HG02798 (cell line): ENCODE measurements around the gene XRCC1.
A peak's percentile ranks its signal among the peaks of the same experiment; 100 is the strongest.
"Not testable (repeated sequence)": the region's sequence is repeated elsewhere in the genome, so short reads cannot be mapped to it uniquely, and the experiment has no call there.

Source experiments
- ATAC-seq: cut with Tn5 transposase; IDR thresholded peaks from one replicate; pipeline ENCODE4 v1.9.1; 2021; ENCODE audit warnings: mild to moderate bottlenecking; ENCODE audit not compliant: unreplicated experiment, poor library complexity

The XRCC1 gene

DNA sequence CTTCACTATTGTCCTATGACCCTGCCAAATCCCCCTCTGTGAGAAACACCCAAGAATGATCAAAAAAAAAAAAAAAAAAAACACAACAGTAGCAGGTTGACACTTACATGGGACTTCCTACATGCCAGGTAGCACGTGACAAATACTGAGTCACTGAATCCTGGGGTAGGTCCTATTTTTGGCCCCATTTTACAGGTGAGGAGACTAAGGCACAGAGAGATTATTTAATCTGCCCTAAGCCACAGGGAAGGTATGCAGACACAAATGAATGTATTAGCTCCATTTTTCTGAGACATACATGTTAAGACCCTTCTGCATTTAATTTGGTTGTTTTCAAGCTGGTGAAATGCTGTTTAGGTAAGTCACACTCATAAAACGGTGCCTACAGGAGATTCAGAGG, 26.6 kb downstream of the XRCC1 start:
- ATAC-seq = no peak

DNA sequence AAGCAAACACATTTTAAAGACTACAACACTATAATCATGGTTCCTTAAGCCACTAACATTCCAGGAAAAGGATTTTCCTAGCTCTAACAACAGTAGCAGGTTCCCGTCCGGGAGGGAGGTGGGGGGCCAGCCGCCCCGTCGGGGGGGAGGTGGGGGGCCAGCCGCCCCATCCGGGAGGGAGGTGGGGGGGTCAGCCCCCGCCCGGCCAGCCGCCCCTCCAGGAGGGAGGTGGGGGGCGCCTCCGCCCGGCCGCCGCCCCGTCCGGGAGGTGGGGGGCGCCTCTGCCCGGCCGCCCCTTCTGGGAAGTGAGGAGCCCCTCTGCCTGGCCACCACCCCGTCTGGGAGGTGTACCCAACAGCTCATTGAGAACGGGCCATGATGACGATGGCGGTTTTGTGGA, 27.4 kb downstream of the XRCC1 start:
- not testable (repeated sequence) for ATAC-seq

DNA sequence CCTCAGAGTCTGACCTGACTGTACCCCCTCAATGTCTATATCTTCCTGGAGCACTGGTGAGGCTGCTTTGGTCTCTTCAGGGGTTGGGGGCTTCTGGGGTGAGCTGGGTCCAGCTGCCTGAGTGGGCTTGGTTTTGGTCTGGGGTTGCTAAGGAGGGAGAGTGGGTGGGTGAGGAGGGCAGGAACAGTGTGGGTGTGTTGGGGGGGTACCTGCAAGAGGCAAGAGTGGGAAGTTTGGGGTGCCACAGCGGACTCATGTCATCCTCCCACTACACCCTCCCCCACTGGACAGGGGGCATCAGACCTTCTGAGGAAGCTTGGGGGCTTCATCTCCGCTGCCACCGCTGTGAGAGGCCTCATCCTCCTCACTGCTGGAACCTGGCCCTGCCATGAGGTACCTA, 28.7 kb downstream of the XRCC1 start:
- ATAC-seq = no peak

DNA sequence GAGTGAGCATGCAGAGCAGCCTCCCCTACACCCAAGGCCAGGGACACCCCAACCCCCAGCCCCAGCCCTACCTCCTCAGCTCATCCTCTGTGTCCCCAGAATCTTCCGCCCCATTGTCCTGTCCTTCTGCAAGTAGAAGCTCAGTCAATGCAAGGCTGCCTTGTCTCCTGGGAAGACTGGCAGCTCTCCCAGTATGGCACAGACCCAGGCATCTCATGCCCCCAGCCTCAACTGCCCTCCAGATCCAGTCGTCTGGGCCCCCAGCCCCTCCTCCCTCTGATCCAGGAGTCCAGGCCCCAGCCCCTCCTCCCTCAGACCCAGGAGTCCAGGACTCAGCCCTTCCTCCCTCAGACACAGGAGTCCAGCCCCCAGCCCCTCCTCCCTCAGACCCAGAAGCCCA, 29.3 kb downstream of the XRCC1 start:
- ATAC-seq = no peak

DNA sequence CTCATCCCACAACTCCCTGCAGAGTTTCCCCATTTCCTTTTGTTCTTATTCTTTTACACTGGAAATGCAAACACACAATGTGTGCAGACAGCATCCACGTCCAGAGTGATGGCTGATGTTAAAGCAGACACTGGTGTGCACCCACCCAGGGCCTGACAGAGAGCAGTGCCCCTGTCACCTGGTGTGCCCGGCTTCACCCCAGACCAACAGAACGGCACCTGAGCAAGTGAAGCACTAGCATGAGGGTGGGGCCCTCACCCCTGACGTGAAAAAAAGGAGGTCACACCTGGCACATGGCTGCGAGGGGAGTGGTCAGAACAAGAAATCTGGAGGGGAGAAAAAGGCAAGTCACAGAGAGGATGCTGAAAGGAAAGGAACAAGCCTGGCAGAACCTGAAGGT, 30.1 kb downstream of the XRCC1 start:
- ATAC-seq = no peak

DNA sequence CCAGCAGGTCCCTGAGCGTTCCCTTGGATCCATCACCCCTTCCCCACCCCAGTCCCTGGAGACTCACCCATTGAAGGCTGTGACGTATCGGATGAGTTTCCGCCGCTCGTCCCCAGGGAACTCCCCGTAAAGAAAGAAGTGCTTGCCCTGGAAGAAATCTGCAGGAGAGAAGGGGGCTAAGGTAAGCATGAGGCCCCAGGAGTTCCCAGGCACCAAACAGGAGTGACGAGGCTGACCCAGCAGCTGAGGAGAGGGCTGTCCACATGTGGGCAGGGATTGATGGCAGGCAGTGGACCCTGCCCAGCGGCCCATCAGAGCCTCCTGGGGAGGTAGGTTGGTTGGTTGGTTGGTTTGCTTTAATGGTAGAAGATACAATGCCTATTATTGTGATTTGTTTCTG, 31.2 kb downstream of the XRCC1 start:
- ATAC-seq = no peak

DNA sequence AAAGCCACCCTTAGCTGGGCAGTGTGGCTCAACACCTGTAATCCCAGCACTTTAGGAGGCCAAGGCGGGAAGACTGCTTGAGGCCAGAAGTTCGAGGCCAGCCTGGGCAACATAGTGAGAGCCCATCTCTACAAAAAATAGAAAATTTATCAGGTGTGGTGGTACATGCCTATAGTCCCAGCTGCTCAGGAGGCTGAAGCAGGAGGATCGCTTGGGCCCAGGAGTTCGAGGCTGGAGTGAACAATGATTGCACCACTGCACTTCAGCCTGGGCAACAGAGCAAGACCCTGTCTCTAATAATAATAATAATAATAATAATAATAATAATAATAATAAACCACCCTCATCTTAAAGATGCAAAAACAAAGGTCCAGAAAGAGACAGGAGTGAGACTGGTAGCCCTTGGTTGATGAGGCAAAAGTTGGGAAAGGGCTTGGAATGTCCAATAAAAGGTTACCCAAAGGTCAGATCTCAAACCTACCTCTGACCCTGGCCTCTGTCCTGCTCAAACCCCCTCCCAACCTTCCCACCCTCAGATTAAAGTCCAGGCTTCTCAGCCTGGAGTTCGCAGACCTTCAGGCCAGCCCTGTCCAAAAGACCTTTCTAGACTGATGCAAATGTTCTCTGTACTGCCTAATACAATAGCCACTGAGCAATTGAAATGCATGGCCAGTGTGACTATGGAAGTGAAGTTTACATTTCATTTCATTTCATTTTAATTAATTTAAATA, 33.2 kb downstream of the XRCC1 start:
- no peak for ATAC-seq

DNA sequence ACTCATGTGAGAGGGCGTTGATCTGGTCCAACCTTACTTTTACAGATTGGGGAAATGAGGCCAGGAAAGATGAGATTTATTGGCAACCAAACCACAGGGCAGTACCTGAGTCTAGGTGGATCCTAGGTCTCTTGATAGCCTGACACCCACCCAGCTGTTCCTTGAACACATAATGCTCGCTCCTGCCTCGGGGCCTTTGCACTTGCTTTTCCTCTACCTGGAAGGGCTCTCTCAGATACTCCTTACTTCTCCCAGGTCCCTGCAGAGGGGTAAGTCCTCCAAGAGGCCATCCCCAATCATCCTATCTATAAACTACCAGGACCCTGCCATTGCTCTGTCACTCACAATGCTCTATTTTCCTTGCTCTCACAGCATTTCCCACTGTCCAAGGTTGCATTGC, 34.9 kb downstream of the XRCC1 start:
- ATAC-seq = no peak

DNA sequence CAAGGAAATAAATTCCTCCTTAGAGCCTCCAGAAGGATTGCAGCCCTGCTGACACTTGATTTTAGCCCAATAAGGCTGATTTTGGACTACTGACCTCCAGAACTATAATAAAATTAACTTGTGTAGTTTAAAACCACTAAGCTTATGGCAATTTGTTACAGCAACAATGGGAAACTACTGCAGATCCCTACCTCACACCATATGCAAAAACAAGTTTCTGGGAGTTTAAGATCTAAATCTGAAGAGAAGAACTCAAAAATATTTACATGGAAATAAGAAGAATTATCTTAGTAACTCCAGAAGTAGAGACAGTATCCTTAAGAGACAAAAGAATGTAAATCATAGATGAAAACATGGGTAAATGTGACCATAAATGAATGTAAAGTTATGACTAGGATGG, 36.4 kb downstream of the XRCC1 start:
- ATAC-seq = no peak

DNA sequence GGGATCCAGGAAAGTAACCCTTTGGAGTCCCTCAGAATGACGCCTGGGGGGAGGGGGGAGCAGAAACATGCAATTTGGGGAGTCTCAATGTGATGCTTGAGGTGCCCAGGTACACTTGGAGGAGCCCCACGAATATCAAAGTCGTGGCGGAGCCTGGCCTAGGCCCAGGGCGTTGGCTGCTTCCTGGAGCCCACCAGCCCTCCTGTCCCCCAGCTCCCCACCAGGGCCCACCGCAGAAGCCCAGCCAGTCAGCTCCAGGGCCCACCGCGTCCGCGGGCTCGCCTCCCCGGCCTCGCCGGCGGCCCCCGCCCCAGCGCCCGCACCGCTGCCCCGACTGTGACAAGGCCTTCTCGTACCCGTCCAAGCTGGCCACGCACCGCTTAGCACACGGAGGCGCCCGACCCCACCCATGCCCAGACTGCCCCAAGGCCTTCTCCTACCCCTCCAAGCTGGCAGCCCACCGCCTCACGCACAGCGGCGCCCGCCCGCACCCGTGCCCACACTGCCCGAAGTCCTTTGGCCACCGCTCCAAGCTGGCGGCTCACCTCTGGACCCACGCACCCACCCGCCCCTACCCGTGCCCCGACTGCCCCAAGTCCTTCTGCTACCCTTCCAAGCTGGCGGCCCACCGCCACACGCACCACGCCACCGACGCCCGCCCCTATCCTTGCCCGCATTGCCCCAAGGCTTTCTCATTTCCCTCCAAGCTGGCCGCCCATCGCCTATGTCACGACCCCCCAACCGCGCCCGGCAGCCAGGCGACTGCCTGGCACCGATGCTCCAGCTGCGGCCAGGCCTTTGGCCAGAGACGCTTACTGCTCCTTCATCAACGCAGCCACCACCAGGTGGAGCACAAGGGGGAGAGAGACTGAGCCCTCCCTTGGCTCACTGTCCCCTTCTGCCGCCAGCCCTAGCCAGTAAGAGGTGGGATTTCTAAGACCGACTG, 40.2 kb downstream of the XRCC1 start:
- no peak for ATAC-seq

DNA sequence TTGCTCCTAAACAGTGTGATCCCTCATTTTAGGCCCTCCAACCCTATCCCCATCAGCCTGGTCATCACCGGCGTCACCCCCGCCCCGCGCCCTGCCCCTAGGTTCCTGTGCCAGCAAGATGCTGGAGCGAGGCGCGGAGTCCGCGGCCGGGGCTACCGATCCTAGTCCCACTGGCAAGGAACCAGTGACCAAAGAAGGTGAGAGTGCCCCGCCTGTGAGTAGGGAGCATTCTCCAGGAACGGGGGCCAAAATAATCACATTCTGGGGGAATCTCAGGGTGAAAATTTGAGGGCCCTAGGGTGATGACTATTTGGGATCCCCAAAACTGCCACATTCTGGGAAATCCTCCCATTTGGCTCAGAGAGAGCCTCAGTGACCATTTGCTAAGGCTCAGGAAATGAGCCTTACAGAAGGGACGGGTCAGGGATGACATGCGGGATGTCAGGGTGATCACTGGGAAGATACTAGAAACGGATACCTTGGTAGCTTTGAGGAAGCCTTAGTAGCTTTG, 41.0 kb downstream of the XRCC1 start:
- no peak for ATAC-seq

DNA sequence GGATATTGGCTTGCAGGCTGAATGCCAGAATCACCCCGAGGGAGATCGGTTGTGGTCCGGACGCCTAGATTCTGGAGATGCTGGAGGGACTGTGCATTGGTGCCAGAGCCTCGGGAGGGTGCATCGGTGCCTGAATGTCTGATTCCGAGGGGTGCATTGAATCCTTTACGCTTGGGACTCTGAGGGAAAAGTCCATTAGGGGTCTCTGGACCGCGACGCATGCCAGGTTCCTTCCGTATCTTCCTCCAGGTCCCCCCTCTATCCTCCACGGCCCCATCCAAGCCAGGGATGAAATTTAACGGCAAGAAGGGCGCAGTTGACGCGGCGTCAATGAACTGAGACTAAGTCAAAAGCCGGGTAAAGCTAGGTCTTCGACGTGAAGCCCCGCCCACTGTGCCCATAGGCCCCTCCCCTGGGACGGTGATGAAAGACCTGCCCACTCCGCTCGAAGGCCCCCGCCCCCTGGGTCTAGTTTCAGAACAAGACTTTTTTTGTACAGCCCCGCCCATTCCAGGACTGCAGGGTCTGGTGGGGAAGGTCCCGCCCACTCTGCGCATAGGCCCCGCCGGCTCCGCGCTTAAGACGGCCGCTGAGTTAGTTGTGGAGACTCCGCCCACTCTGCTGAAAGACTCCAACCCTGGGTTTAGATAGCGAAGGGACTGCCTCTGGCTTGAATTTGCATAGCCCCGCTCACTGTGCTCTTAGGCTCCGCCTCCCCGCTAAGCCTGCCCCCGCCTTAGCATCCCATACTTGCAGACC, 41.6 kb downstream of the XRCC1 start:
- peak; percentile 52 for ATAC-seq

DNA sequence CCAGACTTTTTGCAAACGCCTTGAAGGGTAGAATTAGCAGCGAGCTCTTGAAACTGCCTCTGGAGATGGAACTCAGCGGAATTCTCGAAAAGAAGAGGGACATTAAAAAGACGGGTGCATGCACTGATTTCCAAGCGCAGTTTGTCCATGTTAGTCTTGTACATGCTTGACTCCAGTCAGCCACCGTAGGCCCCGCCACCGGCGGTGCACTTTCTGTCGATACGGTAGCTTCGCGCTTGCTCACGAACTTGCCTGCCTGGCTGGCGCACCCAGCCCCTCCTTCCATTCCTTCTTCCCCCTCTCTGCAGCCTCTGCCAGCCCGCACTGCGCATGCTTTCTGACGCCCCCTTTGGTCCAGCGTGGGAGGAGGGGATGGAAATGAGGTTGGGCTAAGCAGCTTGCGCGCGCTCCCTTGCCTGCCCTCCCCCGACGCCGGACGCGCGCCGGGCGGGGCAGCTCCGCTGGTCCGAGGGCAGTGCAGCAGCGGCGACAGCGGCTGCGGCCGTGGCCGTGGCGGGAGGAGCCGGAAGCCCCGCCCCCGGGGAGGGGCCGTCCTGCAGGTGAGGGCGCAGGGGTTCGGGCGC, 42.3 kb downstream of the XRCC1 start, which contains the start of gene ZNF575:
ZNF575 (plus strand) TSS at position 227 of the 584 bp plus-strand sequence. CDS start 1,235 bp downstream, outside the sequence.
- ATAC-seq = peak; percentile 71

DNA sequence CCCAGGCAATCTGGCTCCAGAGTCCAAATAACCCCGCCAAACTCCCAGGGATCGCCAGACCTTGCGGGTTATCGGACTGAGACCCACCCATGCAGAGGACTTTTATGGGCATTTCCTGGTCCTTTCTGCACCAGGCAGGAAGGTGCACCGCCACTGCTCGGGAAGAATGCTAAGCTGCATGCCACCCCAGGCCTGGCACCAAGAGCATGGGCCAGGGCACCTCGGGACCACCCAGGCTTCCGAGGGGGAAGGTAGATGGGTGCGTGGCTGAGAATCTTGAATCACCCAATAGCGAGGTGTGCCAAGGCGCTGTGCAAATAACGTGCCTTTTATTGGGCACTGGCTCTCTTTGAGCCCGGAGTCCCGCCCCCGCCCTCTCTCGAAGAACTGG, 42.8 kb downstream of the XRCC1 start:
- ATAC-seq = peak; percentile 13

DNA sequence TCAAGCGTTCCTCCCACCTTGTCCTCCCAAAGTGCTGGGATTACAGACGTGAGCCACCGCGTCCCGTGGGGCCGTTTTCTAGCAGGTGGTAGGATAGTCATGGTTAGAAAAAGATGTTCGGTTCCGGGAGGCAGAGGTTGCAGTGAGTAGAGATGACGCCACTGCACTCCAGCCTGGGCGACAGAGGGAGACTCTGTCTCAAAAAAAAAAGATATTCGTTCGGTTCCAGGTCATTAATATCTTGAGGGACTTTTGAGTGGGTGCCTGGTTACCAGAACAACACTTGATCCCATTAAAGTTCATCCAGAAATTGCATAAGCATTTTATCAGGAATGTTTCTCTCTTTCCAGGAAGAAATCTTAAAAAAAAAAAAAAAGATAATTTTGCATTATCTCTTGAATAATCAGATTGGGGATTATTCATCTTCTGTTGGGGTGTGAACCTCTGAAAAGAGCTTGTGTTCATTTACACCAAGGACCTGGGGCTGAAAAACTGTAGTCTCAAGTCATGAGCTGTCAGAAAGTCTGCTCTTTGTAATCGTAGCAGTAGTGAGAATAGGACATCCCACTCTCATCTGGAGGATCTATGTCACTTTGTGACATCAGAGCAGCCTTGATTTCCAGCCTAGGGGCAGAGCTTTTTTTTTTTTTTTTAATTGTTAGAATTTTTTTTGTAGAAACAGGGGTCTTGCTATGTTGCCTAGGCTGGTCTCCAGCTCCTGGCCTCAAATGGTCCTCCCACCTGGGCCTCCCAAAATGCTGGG, 47.3 kb downstream of the XRCC1 start:
- no peak for ATAC-seq

DNA sequence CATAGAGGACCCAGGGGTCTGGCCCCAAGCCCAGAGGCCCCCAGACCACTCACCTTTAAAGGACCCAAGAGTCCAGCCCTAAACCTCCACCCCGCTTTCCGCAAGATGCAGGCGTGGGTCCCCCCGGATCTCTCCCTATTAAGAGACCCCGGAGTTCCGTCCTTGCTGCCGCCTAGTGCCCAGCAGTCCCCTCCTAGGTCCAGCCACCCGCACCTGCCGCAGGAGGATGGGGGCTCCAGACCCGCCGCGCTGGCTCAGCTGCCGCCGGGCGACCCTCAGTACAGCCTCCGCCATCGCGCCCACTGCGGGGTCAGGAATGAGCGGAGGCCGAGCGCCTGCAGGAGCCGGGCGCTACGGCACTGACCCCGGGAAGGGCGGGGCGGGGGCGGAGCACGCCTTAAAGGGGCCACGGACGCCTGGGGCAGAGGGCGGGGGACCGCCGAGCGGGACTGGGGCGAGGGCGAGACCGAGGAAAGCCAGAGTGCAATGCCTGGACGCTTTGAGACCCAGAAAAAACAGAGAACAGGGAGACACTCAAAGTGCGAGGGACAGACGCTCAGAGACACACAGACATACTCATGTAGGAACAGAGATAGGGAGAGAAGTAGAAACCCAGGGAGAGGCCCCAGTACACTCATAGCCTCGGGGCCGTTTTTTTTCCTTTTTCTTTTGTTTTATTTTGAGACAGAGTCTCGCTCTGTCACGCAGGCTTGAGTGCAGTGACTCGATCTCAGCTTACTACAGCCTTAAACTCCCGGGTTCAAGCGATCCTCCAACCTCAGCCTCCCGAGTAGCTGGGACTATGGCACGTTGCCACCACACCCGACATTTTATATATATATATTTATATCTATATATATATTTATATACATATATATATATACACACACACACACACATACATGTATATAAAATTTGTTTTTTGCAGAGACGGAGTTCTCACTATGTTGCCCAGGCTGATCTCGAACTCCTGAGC, 48.2 kb downstream of the XRCC1 start, which contains the start of gene ETHE1:
ETHE1 (minus strand) TSS at position 318 of the 976 bp plus-strand sequence; CDS start at position 294, 24 bp downstream.
- peak; percentile 78 for ATAC-seq

DNA sequence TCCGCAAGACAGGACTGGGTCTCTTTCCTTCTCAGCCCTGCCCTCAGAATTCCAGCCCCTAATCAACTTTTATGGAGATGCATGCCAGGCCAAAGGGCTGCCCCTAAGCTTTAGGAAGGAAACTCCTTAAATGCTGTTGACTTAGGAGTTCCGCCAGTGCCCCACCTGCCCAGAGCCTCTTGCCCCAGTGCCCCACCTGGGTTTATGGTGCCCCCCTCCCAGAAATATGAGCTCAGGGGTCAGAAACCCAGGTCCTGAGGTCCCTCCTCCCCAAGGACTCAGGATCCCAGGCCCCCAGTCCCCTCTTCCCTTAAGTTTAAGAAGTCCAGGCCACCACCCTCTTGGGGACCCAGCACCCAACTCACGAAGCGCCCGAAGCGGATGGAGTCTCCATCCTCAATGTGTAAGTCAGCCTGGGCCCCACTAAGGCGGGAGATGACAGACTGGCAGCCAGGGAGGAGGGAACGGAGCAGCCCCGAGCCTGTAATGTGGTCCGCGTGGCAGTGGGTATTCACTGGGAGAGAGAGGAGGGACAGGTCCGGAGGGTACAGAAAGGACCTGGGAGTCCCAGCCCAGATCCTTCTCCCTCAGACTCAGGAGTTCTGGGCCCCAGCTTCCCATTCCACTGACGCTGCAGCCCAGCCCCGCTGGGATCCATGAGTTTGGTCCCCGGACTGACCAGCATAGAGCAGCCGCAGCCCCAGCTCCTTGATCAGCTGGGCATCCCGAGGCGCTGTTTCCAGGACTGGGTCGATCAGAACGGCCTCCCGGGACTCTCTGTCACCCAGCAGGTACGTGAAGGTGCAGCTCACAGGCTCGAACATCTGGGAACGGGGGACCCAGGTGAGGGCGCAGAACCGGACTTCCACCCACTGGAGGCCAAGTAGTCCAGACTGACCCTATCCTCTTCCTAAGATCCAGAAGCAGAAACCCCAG, 49.2 kb downstream of the XRCC1 start:
- ATAC-seq = no peak
